Progenitor cell of endocrine pancreas (in vitro differentiated cells): ENCODE data around the gene MON2. TPM values are rescaled to one million over a fixed set of nuclear protein-coding genes. Genes with fewer than 3 reads are reported as not detected.

Experiments
- DNase-seq: peaks from one replicate; pipeline ENCODE4 v3.0.0; 2021; ENCODE audit warnings: low spot score; ENCODE audit not compliant: unreplicated experiment
- H3K27ac Mint-ChIP-seq: 2 replicates; pipeline ENCODE4 v1.8.0; 2021; ENCODE audit warnings: mild to moderate bottlenecking, moderate library complexity, mixed read lengths
- H3K27me3 Mint-ChIP-seq: 2 replicates; pipeline ENCODE4 v1.8.0; 2021; ENCODE audit warnings: mixed read lengths
- H3K36me3 Mint-ChIP-seq: 2 replicates; pipeline ENCODE4 v1.8.0; 2022; ENCODE audit warnings: mixed read lengths; ENCODE audit not compliant: insufficient read depth
- H3K4me1 Mint-ChIP-seq: 2 replicates; pipeline ENCODE4 v1.8.0; 2021; ENCODE audit warnings: low read depth, mixed read lengths
- H3K4me3 Mint-ChIP-seq: 2 replicates; pipeline ENCODE4 v1.8.0; 2021; ENCODE audit warnings: low read depth, mild to moderate bottlenecking, moderate library complexity, mixed read lengths
- H3K9me3 Mint-ChIP-seq: 2 replicates; pipeline ENCODE4 v1.8.0; 2021; ENCODE audit warnings: low read depth, mixed read lengths
- CTCF ChIP-seq: fragments of 200-600 bp; sonication (generic); IDR thresholded peaks from one replicate; pipeline ENCODE4 v1.5.0; 2021; ENCODE audit warnings: antibody characterized with exemption, mild to moderate bottlenecking; ENCODE audit not compliant: unreplicated experiment
- total RNA-seq: library from RNA; stranded (reverse); gene quantifications from 2 replicates; pipeline ENCODE4 v1.2.1, GENCODE V29; 2021

The MON2 gene
- total RNA-seq, 1 donor from 2014 or later, result 53.1 TPM

GRCh38 chr12:62629971-62630739 is 163.5 kb downstream of the MON2 start:
- no peaks in the 10 kb centered on the region for H3K36me3 Mint-ChIP-seq
- no peak for TF ChIP-seq CTCF
- H3K27me3 Mint-ChIP-seq, result peaks cover 46% of the 10 kb centered on the region
- H3K9me3 Mint-ChIP-seq, result no peaks in the 10 kb centered on the region
- peaks cover 6% of the 10 kb centered on the region for H3K4me1 Mint-ChIP-seq
- H3K4me3 Mint-ChIP-seq, result no peak overlapping the region
- no peak for DNase-seq
- H3K27ac Mint-ChIP-seq, result no peak overlapping the region

- peak overlapping the region; percentile 68 for H3K27ac Mint-ChIP-seq
- peak; percentile 37 for DNase-seq
- peaks cover 41% of the 10 kb centered on the region for H3K27me3 Mint-ChIP-seq
- peaks cover 14% of the 10 kb centered on the region for H3K4me1 Mint-ChIP-seq
- H3K4me3 Mint-ChIP-seq, result peak overlapping the region; percentile 80
- H3K9me3 Mint-ChIP-seq, result no peaks in the 10 kb centered on the region
- H3K36me3 Mint-ChIP-seq, result no peaks in the 10 kb centered on the region
- peak; percentile 45 for TF ChIP-seq CTCF
Measured at GRCh38 chr12:62631471-62632410, 165.1 kb downstream of the MON2 start.

- H3K4me3 Mint-ChIP-seq, result peak overlapping the region; percentile 80
- no peak overlapping the region for H3K27ac Mint-ChIP-seq
- peaks cover 41% of the 10 kb centered on the region for H3K27me3 Mint-ChIP-seq
- peak; percentile 14 for DNase-seq
- no peaks in the 10 kb centered on the region for H3K9me3 Mint-ChIP-seq
- H3K36me3 Mint-ChIP-seq, result no peaks in the 10 kb centered on the region
- H3K4me1 Mint-ChIP-seq, result peaks cover 14% of the 10 kb centered on the region
- no peak for TF ChIP-seq CTCF
Measured at GRCh38 chr12:62632411-62632918, 165.8 kb downstream of the MON2 start.

- no peak overlapping the region for H3K4me3 Mint-ChIP-seq
- no peak for TF ChIP-seq CTCF
- H3K36me3 Mint-ChIP-seq, result no peaks in the 10 kb centered on the region
- peaks cover 17% of the 10 kb centered on the region for H3K27me3 Mint-ChIP-seq
- no peaks in the 10 kb centered on the region for H3K9me3 Mint-ChIP-seq
- DNase-seq, result no peak
- peaks cover 14% of the 10 kb centered on the region for H3K4me1 Mint-ChIP-seq
- H3K27ac Mint-ChIP-seq, result no peak overlapping the region
Measured at GRCh38 chr12:62635649-62636048, 169.0 kb downstream of the MON2 start.

GRCh38 chr12:62637679-62638078 is 171.1 kb downstream of the MON2 start:
- Mint-ChIP-seq H3K27me3 (peaks cover 9% of the 10 kb centered on the region), H3K4me3 (no peak overlapping the region), H3K36me3 (no peaks in the 10 kb centered on the region), H3K4me1 (peaks cover 8% of the 10 kb centered on the region), H3K9me3 (no peaks in the 10 kb centered on the region), H3K27ac (no peak overlapping the region)
- no peak for DNase-seq
- TF ChIP-seq CTCF, result no peak
